ENCODE data around the gene STEAP3. TPM values are rescaled to one million over a fixed set of nuclear protein-coding genes. Genes with fewer than 3 reads are reported as not detected.

STEAP3 gene
- total and polyA plus RNA-seq, 2 donors (not counting 3 experiments of a cell fraction or from before 2014, with no cell fraction given), result 8.6 to 17.4 TPM

DNA sequence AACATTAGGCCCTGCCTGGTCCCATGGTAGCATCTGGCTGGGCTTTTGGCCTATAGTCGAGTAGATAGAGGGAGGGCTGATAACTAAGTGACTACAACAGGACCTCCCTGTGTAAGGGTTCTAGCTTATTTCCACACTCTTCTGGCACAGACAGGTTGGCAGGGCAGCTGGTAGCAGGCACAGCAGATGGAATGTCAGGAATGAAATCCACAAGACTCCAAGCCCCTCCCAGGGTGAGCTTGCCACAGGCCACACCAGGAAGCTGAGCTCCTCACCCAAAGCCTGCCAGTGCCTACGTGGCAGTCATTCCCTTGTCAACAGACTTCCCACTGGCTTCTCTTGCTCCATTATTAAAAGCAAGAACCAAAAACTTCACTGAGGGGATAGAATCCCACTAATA, 44.4 kb upstream of the STEAP3 start:
- FAIRE-seq, result no peak
- no peak overlapping the region for H3K4me3 ChIP-seq (replicated peaks in 1 of 3; ENCODE audit: insufficient read depth in 1 of 3, low read depth in 1 of 3, low read length in 3 of 3)
- POLR2A ChIA-PET, result no interaction called here
- TF ChIP-seq MYC (IDR thresholded peaks at IDR 0.05; ENCODE audit: low read depth, low read length), result no peak
- no peak for TF ChIP-seq GATA2 (IDR thresholded peaks at IDR 0.05; ENCODE audit: insufficient read depth, insufficient read length, low read depth, low read length)
- TF ChIP-seq FOS (IDR thresholded peaks at IDR 0.05; ENCODE audit: borderline replicate concordance, insufficient read depth, low read length), result no peak
- TF ChIP-seq EZH2 (IDR thresholded peaks at IDR 0.05; ENCODE audit: borderline replicate concordance, low read depth, low read length, severe bottlenecking), result no peak
- TF ChIP-seq POLR2AphosphoS5 (IDR thresholded peaks at IDR 0.05; ENCODE audit: insufficient read depth, low read depth, low read length), result no peak
- TF ChIP-seq, protein P1, sequence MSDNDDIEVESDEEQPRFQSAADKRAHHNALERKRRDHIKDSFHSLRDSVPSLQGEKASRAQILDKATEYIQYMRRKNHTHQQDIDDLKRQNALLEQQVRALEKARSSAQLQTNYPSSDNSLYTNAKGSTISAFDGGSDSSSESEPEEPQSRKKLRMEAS (IDR thresholded peaks at IDR 0.05; ENCODE audit: insufficient read depth, insufficient read length), result no peak
- no peak for TF ChIP-seq JUN (IDR thresholded peaks at IDR 0.05; ENCODE audit: borderline replicate concordance, insufficient read depth, insufficient read length, low read depth)
- TF ChIP-seq, protein P2, sequence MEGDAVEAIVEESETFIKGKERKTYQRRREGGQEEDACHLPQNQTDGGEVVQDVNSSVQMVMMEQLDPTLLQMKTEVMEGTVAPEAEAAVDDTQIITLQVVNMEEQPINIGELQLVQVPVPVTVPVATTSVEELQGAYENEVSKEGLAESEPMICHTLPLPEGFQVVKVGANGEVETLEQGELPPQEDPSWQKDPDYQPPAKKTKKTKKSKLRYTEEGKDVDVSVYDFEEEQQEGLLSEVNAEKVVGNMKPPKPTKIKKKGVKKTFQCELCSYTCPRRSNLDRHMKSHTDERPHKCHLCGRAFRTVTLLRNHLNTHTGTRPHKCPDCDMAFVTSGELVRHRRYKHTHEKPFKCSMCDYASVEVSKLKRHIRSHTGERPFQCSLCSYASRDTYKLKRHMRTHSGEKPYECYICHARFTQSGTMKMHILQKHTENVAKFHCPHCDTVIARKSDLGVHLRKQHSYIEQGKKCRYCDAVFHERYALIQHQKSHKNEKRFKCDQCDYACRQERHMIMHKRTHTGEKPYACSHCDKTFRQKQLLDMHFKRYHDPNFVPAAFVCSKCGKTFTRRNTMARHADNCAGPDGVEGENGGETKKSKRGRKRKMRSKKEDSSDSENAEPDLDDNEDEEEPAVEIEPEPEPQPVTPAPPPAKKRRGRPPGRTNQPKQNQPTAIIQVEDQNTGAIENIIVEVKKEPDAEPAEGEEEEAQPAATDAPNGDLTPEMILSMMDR (IDR thresholded peaks at IDR 0.05; ENCODE audit: extremely low read depth in 1 of 2, insufficient read depth in 1 of 2, low read depth in 1 of 2, low read length in 2 of 2), result no peak
- TF ChIP-seq POLR2A (IDR thresholded peaks at IDR 0.05; ENCODE audit: low read depth, low read length), result no peak
- intact Hi-C loops (cut with micrococcal nuclease) (no loop called here), dilution Hi-C loops (cut with MboI; ENCODE audit: extremely low pct_ligation_motif_present, low sequenced_read_pairs) (no loop called here)
- H4K20me1 ChIP-seq (replicated peaks; ENCODE audit: control insufficient read depth, extremely low read depth, insufficient read depth, low read length), result no peaks in the 10 kb centered on the region
- no peaks in the 10 kb centered on the region for H3K27me3 ChIP-seq (ENCODE audit: control insufficient read depth in 2 of 2, insufficient read depth in 2 of 2, low read length in 2 of 2)
- no TSS peak for BruUV-seq (replicated peaks)
- H3K4me1 ChIP-seq (ENCODE audit: control insufficient read depth, extremely low read depth, insufficient read depth, low read length), result no peaks in the 10 kb centered on the region
- CTCF ChIA-PET, result interaction anchor here (0.8 kb wide), 1 partner anchor 298 kb away, joined by 3 read pairs; no protein-coding TSS in a partner anchor
- H3K9me3 ChIP-seq (replicated peaks; ENCODE audit: control insufficient read depth, insufficient read depth, low read length), result no peaks in the 10 kb centered on the region
- no peaks in the 10 kb centered on the region for H3K9me1 ChIP-seq (replicated peaks; ENCODE audit: control insufficient read depth, extremely low read depth, insufficient read depth, low read length)
- no peaks in the 10 kb centered on the region for H3K36me3 ChIP-seq (ENCODE audit: control insufficient read depth in 2 of 2, extremely low read depth in 1 of 2, insufficient read depth in 2 of 2, low read length in 2 of 2)
- H3K4me2 ChIP-seq (ENCODE audit: insufficient read depth, low read length), result no peak overlapping the region
- DNase-seq (ENCODE audit: low read depth, low spot score), result no peak
- H2AFZ ChIP-seq (ENCODE audit: low read depth, low read length), result no peak overlapping the region
- H3K27ac ChIP-seq (ENCODE audit: insufficient read depth, low read depth, low read length), result no peak overlapping the region
- H3K79me2 ChIP-seq (ENCODE audit: control insufficient read depth, insufficient read depth, low read length), result no peaks in the 10 kb centered on the region
- no peak overlapping the region for H3K9ac ChIP-seq (replicated peaks; ENCODE audit: extremely low read depth, insufficient read depth, low read length)
